Globus pallidus (tissue), 1 donor: ENCODE data around the gene PCDHGA11.
"Not testable (repeated sequence)": the region's sequence is repeated elsewhere in the genome, so short reads cannot be mapped to it uniquely, and the experiment has no call there.

ENCODE experiments used
- DNase-seq: peaks from one replicate; pipeline ENCODE4 v3.0.0-alpha.2; 2015; ENCODE audit warnings: low spot score

The PCDHGA11 gene

DNA sequence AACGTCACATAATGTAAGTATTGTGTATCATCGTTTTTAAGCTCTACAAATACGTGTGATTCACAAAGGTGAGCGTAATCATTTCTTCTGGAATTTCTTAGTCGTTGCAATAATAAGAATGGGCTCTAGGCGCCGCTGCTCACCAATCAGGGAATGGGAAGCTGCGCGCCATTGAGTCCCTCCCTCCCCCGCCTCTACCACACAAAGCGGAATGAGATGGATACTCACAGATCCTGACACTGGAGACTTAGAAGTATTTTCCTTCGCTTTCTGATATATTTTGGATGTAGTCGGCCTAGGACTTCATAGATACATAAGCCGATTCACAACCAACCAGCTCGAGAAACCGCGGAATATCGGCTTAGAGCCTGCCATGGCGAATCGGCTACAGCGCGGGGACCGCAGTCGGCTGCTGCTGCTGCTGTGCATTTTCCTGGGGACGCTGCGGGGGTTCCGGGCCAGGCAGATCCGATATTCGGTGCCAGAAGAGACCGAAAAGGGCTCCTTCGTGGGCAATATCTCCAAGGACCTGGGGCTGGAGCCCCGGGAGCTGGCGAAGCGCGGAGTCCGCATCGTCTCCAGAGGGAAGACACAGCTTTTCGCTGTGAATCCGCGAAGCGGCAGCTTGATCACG is at the start of gene PCDHGA11:
PCDHGA11 (plus strand) TSS at position 197 of the 634 bp plus-strand sequence; CDS start at position 374, 177 bp downstream.
- no peak for DNase-seq

DNA sequence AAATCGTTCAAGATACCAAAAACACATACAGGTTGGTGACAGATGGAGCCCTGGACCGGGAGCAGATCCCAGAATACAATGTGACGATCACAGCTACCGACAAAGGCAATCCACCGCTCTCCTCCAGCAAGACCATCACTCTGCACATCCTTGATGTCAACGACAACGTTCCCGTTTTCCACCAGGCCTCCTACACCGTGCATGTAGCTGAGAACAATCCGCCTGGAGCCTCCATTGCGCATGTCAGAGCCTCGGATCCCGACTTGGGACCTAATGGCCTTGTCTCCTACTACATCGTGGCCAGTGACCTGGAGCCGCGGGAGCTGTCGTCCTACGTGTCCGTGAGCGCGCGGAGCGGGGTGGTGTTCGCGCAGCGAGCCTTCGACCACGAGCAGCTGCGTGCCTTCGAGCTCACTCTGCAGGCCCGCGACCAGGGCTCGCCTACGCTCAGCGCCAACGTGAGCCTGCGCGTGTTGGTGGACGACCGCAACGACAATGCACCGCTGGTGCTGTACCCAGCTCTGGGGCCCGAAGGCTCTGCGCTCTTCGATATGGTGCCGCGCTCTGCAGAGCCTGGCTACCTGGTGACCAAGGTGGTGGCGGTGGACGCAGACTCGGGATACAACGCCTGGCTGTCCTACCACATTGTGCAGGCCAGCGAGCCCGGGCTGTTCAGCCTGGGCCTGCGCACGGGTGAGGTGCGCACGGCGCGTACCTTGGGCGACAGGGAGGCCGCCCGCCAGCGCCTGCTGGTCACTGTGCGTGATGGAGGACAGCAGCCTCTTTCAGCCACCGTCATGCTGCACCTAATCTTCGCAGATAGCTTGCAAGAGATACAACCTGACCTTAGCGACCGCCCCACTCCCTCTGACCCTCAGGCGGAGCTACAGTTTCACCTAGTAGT is 49.0 kb upstream of the PCDHGA11 start:
- no peak for DNase-seq

GRCh38 chr5:141373673-141374317 is 47.1 kb upstream of the PCDHGA11 start, which contains the start of gene PCDHGA6:
TSS of gene PCDHGA6 (plus strand) at chr5:141373891. CDS start at chr5:141374084, 193 bp downstream.
- DNase-seq, result no peak

DNA sequence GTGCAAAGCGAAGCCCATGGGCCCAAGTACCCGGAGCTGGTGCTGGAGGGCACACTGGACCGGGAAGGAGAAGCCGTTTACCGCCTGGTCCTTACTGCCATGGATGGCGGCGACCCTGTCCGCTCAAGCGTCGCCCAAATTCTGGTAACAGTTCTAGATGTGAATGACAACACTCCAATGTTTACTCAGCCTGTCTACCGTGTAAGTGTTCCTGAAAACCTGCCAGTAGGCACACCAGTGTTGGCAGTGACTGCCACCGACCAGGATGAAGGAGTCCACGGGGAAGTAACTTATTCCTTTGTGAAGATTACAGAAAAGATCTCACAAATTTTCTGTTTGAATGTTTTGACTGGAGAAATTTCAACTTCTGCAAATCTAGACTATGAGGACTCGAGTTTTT is 46.2 kb upstream of the PCDHGA11 start:
- DNase-seq, result no peak

DNA sequence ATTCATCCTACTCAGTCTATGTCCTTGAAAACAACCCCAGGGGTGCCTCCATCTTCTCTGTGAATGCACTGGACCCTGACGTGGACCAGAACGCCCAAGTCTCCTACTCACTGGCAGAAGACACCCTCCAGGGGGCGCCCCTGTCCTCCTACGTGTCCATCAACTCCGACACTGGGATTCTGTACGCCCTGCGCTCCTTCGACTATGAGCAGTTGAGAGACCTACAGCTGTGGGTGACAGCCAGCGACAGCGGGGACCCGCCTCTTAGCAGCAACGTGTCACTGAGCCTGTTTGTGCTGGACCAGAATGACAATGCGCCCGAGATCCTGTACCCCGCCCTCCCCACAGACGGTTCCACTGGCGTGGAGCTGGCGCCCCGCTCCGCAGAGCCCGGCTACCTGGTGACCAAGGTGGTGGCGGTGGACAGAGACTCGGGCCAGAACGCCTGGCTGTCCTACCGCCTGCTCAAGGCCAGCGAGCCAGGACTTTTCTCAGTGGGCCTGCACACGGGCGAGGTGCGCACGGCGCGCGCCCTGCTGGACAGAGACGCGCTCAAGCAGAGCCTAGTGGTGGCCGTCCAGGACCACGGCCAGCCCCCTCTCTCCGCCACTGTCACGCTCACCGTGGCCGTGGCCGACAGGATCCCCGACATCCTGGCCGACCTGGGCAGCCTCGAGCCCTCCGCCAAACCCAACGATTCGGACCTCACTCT is 45.3 kb upstream of the PCDHGA11 start:
- DNase-seq, result not testable (repeated sequence)

DNA sequence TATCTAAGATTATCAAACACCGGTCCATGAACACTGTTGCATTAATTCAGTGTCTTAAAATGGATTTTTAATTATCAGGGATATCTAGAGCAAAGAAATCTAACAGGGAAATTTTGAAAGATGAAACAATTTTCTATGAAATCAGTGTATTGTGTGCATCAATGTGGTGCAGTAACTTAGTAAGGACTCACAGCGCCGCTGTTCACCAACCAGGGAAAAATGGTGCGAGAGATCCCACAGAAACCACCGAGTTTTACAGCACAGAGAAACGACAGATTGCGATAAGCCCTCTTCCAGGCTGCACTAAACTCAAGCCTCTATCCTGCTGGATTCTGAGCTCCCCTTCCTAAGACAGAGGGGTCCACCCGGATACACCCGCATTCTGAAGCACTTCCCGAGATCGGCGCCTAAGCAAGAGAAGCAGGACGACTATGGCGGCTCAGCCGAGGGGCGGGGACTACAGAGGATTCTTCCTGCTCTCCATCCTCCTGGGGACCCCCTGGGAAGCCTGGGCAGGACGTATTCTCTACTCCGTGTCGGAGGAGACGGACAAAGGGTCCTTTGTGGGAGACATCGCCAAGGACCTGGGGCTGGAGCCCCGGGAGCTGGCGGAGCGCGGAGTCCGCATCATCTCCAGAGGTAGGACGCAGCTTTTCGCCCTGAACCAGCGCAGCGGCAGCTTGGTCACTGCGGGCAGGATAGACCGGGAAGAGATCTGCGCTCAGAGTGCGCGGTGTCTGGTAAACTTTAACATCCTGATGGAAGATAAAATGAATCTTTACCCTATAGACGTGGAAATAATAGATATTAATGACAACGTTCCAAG is 38.2 kb upstream of the PCDHGA11 start, which contains the start of gene PCDHGA7:
PCDHGA7 (plus strand) TSS at position 274 of the 826 bp plus-strand sequence; CDS start at position 432, 158 bp downstream.
- DNase-seq, result no peak

DNA sequence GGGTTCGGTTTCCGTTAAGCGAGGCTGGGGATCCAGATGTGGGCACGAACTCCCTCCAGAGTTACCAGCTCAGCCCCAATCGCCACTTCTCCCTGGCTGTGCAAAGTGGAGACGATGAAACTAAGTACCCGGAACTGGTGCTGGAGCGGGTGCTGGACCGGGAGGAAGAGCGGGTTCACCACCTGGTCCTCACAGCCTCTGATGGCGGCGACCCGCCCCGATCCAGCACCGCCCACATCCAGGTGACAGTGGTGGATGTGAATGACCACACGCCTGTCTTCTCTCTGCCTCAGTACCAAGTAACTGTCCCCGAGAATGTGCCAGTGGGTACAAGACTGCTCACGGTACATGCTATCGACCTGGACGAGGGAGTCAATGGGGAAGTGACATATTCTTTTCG is 37.5 kb upstream of the PCDHGA11 start:
- DNase-seq, result no peak

DNA sequence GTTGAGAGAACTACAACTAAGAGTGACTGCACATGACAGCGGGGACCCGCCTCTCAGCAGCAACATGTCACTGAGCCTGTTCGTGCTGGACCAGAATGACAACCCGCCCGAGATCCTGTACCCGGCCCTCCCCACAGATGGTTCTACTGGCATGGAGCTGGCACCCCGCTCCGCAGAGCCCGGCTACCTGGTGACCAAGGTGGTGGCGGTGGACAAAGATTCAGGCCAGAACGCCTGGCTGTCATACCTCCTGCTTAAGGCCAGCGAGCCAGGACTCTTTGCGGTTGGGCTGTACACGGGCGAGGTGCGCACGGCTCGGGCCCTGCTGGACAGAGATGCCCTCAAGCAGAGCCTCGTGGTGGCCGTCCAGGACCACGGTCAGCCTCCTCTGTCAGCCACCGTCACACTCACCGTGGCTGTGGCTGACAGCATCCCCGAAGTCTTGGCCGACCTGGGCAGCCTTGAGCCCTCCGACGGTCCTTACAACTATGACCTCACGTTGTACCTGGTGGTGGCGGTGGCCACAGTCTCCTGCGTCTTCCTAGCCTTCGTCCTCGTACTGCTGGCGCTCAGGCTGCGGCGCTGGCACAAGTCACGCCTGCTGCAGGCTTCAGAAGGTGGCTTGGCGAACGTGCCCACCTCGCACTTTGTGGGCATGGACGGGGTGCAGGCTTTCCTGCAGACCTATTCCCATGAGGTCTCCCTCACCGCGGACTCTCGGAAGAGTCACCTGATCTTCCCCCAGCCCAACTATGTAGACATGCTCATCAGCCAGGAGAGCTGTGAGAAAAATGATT is 36.2 kb upstream of the PCDHGA11 start:
- DNase-seq, result no peak

DNA sequence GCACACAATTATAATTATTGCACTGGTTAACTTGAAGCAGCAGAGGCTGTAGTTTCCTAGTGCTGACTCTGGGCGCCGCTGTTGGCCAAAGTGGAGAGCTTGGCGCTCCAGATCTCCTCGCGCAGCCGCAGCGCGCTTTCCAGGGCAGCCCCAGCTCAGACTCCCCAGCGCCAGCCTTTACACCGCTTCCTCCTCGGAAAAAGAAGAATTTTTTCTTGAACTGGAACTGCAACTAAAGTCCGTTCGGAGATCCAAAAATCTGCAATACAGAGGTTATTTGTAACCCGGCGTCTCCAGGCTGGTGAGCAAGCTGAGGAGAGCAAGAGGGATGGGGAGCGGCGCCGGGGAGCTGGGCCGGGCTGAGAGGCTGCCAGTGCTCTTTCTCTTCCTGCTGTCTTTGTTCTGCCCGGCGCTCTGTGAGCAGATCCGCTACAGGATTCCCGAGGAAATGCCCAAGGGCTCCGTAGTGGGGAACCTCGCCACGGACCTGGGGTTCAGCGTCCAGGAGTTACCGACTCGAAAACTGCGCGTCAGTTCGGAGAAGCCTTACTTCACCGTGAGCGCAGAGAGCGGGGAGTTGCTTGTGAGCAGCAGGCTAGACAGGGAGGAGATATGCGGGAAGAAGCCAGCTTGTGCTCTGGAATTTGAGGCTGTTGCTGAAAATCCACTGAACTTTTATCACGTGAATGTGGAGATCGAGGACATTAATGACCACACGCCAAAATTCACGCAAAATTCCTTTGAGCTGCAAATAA is 33.1 kb upstream of the PCDHGA11 start, which contains the start of gene PCDHGB4:
PCDHGB4 (plus strand) TSS at position 142 of the 755 bp plus-strand sequence; CDS start at position 329, 187 bp downstream.
- DNase-seq, result not testable (repeated sequence)

- no peak for DNase-seq
These were observed 32.2 kb upstream of the PCDHGA11 start for GRCh38 chr5:141388661-141389060.

- no peak for DNase-seq
These were observed 31.5 kb upstream of the PCDHGA11 start for GRCh38 chr5:141389153-141390042.

DNA sequence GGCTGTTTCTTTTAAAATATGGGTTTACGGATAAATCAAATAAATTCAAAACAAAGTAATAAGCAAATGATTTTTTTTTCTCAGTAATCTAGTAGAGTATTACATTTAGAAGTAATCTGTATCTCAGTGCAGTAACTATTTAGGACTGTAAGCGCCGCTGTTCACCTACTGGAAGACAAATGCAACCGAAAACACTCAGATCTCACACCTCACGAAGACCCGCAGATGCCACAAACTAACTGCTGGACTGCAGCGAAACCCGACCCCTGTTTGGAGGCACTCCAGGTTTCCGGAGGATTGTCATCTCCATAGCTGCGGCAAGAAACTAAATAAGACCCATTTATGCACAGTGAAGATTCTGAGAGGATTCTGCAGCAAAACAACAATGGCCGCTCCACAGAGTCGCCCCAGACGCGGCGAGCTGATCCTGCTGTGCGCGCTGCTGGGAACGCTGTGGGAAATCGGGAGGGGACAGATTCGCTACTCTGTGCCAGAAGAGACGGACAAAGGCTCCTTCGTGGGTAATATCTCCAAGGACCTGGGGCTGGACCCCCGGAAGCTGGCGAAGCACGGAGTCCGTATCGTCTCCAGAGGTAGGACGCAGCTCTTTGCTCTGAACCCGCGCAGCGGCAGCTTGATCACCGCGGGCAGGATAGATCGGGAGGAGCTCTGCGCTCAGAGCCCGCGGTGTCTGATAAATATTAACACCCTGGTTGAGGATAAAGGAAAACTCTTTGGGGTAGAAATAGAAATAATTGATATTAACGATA is 28.2 kb upstream of the PCDHGA11 start, which contains the start of gene PCDHGA8:
PCDHGA8 (plus strand) TSS at position 205 of the 770 bp plus-strand sequence; CDS start at position 386, 181 bp downstream.
- DNase-seq, result no peak

DNA sequence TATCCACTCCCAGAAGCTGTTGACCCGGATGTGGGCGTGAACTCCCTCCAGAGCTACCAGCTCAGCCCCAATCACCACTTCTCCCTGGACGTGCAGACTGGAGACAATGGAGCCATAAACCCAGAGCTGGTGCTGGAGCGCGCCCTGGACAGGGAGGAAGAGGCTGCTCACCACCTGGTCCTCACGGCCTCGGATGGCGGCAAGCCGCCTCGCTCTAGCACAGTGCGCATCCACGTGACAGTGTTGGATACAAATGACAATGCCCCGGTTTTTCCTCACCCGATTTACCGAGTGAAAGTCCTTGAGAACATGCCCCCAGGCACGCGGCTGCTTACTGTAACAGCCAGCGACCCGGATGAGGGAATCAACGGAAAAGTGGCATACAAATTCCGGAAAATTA is 27.6 kb upstream of the PCDHGA11 start:
- no peak for DNase-seq

GRCh38 chr5:141394401-141395187 is 26.3 kb upstream of the PCDHGA11 start:
- not testable (repeated sequence) for DNase-seq

GRCh38 chr5:141397756-141398551 is 22.9 kb upstream of the PCDHGA11 start, which contains the start of gene PCDHGB5:
TSS of gene PCDHGB5 (plus strand) at chr5:141397947. CDS start at chr5:141398128, 181 bp downstream.
- DNase-seq, result not testable (repeated sequence)
